OCI-LY1 (cell line): ENCODE results near the gene GLYAT.

Experiments used
- CTCF ChIP-seq: fragments of 200-600 bp; sonication (generic), shearing (Covaris generic); IDR thresholded peaks from 2 replicates; pipeline ENCODE4 v1.5.1; 2017; ENCODE audit warnings: mild to moderate bottlenecking, antibody characterized with exemption, low read length, moderate library complexity, mixed read lengths
- EZH2 ChIP-seq: fragments of 200-600 bp; sonication (generic), shearing (Covaris generic); IDR thresholded peaks from 2 replicates; pipeline ENCODE4 v1.8.0; 2017; ENCODE audit warnings: borderline replicate concordance, mixed run types, mild to moderate bottlenecking, antibody characterized with exemption, low read length, moderate library complexity, mixed read lengths

- TF ChIP-seq CTCF (no peak), EZH2 (no peak)
These were observed 42.8 kb downstream of the GLYAT start for GRCh38 chr11:58688789-58689503.
